GM21619 (cell line): ENCODE results near the gene PTPRN2.
"Not testable (repeated sequence)": the region's sequence is repeated elsewhere in the genome, so short reads cannot be mapped to it uniquely, and the experiment has no call there.

Source experiments
- ATAC-seq: cut with Tn5 transposase; IDR thresholded peaks from one replicate; pipeline ENCODE4 v1.9.1; 2021; ENCODE audit not compliant: unreplicated experiment

PTPRN2 gene

DNA sequence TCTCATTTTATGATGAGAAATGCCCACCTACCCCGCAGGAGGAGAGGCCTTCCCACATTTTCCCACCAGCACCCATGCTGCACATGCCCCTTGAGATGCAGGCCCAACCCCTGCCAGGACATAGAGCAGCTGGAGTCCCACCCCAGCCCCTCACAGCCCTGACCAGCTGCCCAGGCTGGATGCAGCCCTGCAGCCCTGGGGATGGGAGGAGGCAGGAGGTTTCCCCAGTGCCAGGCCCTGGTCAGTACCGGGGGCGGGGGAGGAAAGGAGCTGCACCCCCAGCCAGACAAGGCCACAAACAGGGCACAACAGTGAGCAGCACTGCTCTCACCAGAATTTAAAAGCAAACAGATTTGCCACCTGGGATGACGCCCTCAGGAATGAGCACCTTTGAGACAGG lies 196.1 kb downstream of the PTPRN2 start:
- no peak for ATAC-seq

DNA sequence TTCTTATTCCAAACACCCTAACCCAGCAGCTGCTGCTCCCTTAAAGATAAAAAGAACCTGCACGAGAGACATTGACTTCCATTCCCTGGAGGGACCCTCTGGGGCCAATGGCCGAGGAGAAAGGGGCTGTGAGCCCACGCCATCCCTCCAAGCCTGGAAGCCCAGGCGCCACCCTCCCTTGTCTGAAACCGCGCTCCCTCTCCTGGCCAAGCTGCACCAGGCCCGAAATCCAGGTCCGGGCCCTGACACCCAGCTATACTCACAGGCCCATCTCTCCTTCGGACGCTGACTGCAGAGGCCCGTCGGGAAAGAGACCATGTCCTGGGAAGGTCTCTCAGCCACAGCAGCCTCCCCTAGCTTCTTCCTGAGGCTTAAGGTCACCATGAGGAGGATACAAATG lies 196.5 kb downstream of the PTPRN2 start:
- no peak for ATAC-seq

- no peak for ATAC-seq
Observed at GRCh38 chr7:158390460-158390859, 197.2 kb downstream of the PTPRN2 start.

DNA sequence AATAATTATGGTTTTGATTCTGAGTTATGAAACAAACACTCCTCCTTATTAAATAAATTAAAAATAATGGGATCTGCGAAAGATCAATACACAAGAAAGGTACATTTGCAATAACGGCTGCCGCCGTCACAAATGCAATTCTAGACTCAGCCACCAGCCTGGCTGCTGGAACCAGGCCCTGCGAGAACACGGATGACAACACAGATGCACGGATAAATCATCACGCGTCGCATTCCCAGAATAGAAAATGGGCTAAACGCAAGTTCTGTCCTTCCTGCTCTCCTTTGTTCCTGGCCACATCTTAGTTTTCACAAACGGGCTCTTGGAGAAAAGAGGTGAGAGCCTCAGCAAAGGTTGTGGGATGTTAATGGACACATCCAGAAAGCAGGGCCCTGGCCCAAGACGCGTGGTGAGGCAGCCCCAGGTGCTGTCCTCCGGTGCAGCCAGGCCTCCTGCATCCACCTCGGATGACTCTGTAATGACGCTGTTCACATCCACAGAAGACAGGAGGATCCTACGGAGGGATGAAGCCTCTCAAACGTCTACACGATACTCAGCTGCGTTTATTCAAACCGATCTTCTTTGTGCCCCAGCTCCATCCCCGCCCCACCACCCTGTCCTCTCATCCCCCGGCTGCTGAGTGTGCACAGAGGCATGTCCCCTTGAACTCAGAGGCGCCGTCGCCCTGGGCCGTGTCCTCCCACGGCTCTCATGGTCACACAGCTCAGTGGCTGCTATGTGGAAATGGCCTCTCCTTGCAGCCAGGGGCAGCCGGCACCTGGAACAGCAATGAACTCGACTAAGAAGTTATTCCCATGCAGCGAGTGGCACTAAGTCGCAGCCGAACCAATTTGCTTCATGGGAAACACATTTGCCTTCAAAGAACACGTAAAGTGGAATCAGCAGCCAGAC lies 197.9 kb downstream of the PTPRN2 start:
- ATAC-seq: no peak

- no peak for ATAC-seq
Observed at GRCh38 chr7:158388928-158389327, 198.7 kb downstream of the PTPRN2 start.

GRCh38 chr7:158388072-158388471 lies 199.6 kb downstream of the PTPRN2 start:
- no peak for ATAC-seq

GRCh38 chr7:158387546-158387891 lies 200.1 kb downstream of the PTPRN2 start:
- ATAC-seq: no peak

- no peak for ATAC-seq
Observed at GRCh38 chr7:158386866-158387545, 200.6 kb downstream of the PTPRN2 start.

- no peak for ATAC-seq
Observed at GRCh38 chr7:158386355-158386618, 201.3 kb downstream of the PTPRN2 start.

DNA sequence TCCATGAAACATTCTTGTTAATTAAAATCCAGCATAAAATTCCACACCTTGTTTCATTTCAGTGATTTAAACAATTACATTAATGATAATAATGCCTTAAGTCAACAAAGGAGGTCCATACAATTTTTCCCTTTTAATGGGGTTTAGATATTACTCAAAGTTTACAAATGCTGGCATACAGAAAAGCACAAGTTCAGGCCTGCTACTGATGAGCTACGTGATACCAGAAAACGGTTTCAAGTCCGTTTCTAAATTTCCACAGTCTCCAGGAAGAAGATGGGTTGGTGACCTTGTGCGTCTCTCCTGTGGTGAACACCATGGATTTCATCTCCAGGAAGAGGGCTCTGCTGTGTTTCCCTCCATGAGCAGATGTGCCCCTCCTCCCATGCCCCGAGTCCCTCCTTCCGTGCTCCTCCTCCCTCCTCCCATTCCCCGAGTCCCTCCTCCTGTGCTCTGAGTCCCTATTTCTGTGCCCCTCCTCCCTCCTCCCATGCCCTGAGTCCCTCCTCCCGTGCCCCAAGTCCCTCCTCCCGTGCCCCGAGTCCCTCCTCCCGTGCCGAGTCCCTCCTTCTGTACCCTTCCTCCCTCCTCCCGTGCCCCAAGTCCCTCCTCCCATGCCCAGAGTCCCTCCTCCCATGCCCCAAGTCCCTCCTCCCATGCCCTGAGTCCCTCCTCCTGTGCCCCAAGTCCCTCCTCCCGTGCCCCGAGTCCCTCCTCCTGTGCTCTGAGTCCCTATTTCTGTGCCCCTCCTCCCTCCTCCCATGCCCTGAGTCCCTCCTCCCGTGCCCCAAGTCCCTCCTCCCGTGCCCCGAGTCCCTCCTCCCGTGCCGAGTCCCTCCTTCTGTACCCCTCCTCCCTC lies 201.9 kb downstream of the PTPRN2 start:
- ATAC-seq: not testable (repeated sequence)

- ATAC-seq: no peak
Observed at GRCh38 chr7:158384746-158385145, 202.9 kb downstream of the PTPRN2 start.

DNA sequence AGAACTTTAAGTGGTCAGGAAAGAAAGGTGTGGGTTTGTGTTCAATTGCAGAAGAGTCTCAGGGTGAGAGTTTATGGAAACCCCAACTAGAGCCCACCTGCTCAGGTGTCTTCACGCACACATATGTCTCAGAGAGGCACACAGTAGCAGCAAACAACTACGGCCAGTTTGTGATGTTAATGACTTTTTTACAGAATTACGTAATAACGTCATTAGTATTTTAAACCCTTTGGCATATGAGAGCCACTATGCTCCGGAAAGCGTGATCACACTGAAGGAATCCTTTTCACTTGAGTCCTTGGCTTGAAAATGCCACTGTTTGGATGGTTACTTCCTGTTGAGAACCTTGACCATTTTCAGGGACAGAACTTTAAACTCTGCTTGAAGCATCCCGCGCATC lies 204.0 kb downstream of the PTPRN2 start:
- no peak for ATAC-seq

DNA sequence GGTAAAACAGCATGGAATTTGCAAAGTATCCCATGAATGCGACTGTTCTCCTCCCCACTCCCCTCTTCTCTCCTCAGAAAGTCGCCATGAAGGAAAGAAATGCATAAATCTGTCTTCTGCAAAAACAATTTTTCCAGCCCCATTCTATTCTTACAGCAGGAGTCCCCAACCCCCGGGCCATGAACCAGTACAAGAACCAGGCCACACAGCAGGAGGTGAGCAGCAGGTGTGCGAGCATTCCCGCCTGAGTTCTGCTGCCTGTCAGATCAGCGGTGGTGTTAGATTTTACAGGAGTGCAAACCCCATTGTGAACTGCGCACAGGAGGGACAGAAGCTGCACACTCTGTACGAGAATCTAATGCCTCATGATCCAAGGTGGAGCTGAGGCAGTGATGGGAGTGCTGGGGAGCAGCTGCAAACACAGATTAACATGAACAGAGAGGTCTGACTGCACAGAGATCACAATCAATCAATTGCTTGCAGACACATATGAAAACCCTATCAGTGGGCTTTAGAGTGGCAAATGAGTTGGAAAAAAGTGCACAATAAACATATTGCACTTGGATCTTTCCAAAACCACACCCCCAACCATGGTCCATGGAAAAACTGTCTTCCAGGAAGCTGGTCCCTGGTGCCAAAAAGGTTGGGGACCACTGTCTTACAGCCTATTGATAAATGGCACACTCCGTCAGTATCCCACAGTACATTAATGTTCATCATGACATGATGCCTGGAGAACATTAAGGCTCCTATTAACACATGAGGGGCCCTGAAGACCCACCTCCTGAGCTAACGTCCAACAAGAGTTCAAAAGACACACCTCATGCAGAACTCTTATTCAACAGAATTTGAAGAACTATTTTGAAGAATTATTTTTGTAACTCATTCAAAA lies 205.0 kb downstream of the PTPRN2 start:
- no peak for ATAC-seq

- no peak for ATAC-seq
Observed at GRCh38 chr7:158381956-158382355, 205.7 kb downstream of the PTPRN2 start.

DNA sequence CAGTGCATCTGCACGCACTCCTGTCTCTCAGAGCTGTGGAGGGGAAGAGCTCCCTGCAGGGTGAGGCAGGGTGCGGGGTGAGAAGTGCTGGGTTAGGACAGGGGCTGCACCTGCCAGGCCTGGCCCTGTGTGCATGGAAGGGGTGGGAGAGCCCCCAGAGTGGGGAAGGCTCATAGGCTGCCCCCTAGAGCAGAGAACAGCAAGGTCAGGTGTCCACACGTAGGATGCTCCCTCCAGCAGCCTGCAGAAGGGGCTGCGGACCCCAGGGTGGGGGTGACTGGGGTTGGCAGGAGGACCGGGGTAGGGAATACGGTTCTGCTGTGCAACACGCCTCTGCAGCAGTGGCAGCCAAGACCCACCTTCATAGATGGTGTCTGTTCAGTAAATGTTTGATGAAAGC lies 208.6 kb downstream of the PTPRN2 start:
- ATAC-seq: no peak

DNA sequence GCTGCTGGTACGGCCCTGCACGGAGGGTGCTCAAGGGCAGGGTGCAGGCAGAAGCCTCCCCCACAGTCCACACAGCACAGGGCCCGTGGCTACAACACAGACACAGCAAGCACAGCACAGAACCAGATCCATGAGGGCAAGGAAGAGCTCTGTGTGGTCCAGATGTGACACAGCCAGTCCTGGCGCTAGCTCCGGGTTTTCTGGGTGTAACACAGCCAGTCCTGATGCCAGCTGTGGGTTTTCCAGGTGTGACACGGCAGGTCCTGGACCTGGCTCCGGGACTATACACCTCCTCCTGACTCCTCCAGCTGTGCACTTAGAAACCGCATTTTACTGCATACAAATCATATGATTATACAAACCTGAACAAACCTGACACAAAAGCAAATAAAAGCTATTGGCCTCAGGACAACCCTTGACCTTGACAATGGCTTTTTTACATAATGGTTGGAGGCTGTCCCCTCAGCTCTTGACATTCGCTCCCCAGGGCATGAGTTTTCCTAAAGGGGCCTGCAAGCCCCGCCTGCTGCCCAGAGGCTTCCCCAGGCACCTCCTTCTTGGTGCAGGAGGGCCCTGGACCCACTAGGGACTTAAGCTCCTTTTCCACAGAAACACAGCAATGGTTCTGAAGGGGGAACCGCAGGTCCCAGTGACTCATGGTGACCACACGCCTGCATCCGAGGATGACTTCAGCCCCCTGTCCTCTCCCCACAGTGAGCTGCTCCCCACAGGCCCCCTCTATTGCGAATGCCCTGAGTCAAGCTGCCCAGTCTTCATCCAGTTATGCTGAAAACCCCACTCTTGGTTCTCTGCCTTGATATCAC lies 209.6 kb downstream of the PTPRN2 start:
- no peak for ATAC-seq

- not testable (repeated sequence) for ATAC-seq
Observed at GRCh38 chr7:158376839-158377186, 210.8 kb downstream of the PTPRN2 start.

DNA sequence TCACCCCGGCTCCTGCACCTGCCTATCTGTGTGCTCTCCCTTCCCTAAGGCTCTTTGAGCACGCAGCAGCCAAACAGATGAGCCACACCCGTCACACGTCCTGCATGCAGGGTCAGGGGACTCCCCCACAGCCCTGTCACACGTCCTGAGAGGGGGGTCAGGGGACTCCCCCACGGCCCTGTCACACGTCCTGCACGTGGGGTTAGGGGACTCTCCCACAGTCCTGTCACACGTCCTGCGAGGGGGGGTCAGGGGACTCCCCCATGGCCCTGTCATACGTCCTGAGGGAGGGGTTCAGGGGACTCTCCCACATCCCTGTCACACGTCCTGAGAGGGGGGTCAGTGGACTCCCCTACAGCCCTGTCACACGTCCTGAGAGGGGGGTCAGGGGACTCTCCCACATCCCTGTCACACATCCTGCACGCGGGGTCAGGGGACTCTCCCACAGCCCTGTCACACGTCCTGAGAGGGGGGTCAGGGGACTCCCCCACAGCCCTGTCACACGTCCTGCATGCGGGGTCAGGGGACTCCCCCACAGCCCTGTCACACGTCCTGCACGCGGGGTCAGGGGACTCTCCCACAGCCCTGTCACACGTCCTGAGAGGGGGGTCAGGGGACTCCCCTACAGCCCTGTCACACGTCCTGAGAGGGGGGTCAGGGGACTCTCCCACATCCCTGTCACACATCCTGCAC lies 211.3 kb downstream of the PTPRN2 start:
- ATAC-seq: not testable (repeated sequence)

GRCh38 chr7:158375034-158375433 lies 212.6 kb downstream of the PTPRN2 start:
- no peak for ATAC-seq
